ENCODE data around the gene ARHGAP22. TPM values are rescaled to one million over a fixed set of nuclear protein-coding genes. Genes with fewer than 3 reads are reported as not detected.

The ARHGAP22 gene
- total RNA-seq, 1 donor from 2014 or later, result 6.2 TPM

- peaks cover 7% of the 10 kb centered on the region for H3K4me1 Mint-ChIP-seq (ENCODE audit: low read depth, unreplicated experiment)
- FAIRE-seq (no peak), DNase-seq (ENCODE audit: low read depth) (peak; percentile 42)
- no peaks in the 10 kb centered on the region for H3K9me3 Mint-ChIP-seq (ENCODE audit: unreplicated experiment)
- H3K27me3 ChIP-seq (ENCODE audit: insufficient read depth, low read length), result no peaks in the 10 kb centered on the region
- H3K36me3 ChIP-seq (ENCODE audit: insufficient read depth, low read length), result peaks cover 4% of the 10 kb centered on the region
- H3K4me3 ChIP-seq (ENCODE audit: insufficient read depth, low read depth, low read length), result no peak overlapping the region
- no peak overlapping the region for H3K9ac ChIP-seq (ENCODE audit: low read length)
- H3K4me2 ChIP-seq (ENCODE audit: low read length), result no peak overlapping the region
- H4K20me1 ChIP-seq (ENCODE audit: insufficient read depth, low read length), result peaks cover 51% of the 10 kb centered on the region
- H3K27ac ChIP-seq (ENCODE audit: low read depth, low read length), result no peak overlapping the region
- H2AFZ ChIP-seq (ENCODE audit: low read depth, low read length), result no peak overlapping the region
- H3K4me1 ChIP-seq (ENCODE audit: insufficient read depth, low read length), result peaks cover 10% of the 10 kb centered on the region
- H3K27ac Mint-ChIP-seq (ENCODE audit: unreplicated experiment), result no peak overlapping the region
- H3K27me3 Mint-ChIP-seq (ENCODE audit: low read depth, unreplicated experiment), result peaks cover 15% of the 10 kb centered on the region
- TF ChIP-seq EZH2 (IDR thresholded peaks at IDR 0.05; ENCODE audit: insufficient read depth, low read length) (no peak), CTCF (IDR thresholded peaks at IDR 0.05; ENCODE audit: insufficient read depth, low read depth, low read length) (peak; percentile 13)
- H3K36me3 Mint-ChIP-seq (ENCODE audit: low read depth, unreplicated experiment), result no peaks in the 10 kb centered on the region
- H3K9me3 ChIP-seq (ENCODE audit: insufficient read depth, low read depth, low read length), result no peaks in the 10 kb centered on the region
- peaks cover 12% of the 10 kb centered on the region for H3K79me2 ChIP-seq (ENCODE audit: insufficient read depth, low read length)
- H3K4me3 Mint-ChIP-seq (ENCODE audit: unreplicated experiment), result no peak overlapping the region
Measured at GRCh38 chr10:48470893-48471805, 133.7 kb downstream of the ARHGAP22 start.

GRCh38 chr10:48470115-48470892 is 134.6 kb downstream of the ARHGAP22 start:
- DNase-seq (ENCODE audit: low read depth) (no peak), FAIRE-seq (no peak)
- H2AFZ ChIP-seq (ENCODE audit: low read depth, low read length), result no peak overlapping the region
- H3K27me3 ChIP-seq (ENCODE audit: insufficient read depth, low read length), result no peaks in the 10 kb centered on the region
- peaks cover 7% of the 10 kb centered on the region for H3K4me1 Mint-ChIP-seq (ENCODE audit: low read depth, unreplicated experiment)
- H3K27ac ChIP-seq (ENCODE audit: low read depth, low read length), result no peak overlapping the region
- H3K79me2 ChIP-seq (ENCODE audit: insufficient read depth, low read length), result peaks cover 19% of the 10 kb centered on the region
- peaks cover 12% of the 10 kb centered on the region for H3K4me1 ChIP-seq (ENCODE audit: insufficient read depth, low read length)
- no peaks in the 10 kb centered on the region for H3K9me3 ChIP-seq (ENCODE audit: insufficient read depth, low read depth, low read length)
- H3K27me3 Mint-ChIP-seq (ENCODE audit: low read depth, unreplicated experiment), result peaks cover 17% of the 10 kb centered on the region
- H3K27ac Mint-ChIP-seq (ENCODE audit: unreplicated experiment), result no peak overlapping the region
- no peak overlapping the region for H3K4me3 Mint-ChIP-seq (ENCODE audit: unreplicated experiment)
- no peaks in the 10 kb centered on the region for H3K36me3 Mint-ChIP-seq (ENCODE audit: low read depth, unreplicated experiment)
- no peaks in the 10 kb centered on the region for H3K9me3 Mint-ChIP-seq (ENCODE audit: unreplicated experiment)
- no peak overlapping the region for H3K4me2 ChIP-seq (ENCODE audit: low read length)
- peaks cover 56% of the 10 kb centered on the region for H4K20me1 ChIP-seq (ENCODE audit: insufficient read depth, low read length)
- peaks cover 4% of the 10 kb centered on the region for H3K36me3 ChIP-seq (ENCODE audit: insufficient read depth, low read length)
- no peak overlapping the region for H3K4me3 ChIP-seq (ENCODE audit: insufficient read depth, low read depth, low read length)
- H3K9ac ChIP-seq (ENCODE audit: low read length), result no peak overlapping the region
- TF ChIP-seq EZH2 (IDR thresholded peaks at IDR 0.05; ENCODE audit: insufficient read depth, low read length) (no peak), CTCF (IDR thresholded peaks at IDR 0.05; ENCODE audit: insufficient read depth, low read depth, low read length) (no peak)

All from astrocyte (in vitro differentiated cells and primary cell).